Activated T-cell treated with anti-CD3 and anti-CD28 coated beads, Interleukin-2, amount 50 U/mL, for 24 hours (primary cell): ENCODE measurements around the gene CD300H.
"Not testable (repeated sequence)": the region's sequence is repeated elsewhere in the genome, so short reads cannot be mapped to it uniquely, and the experiment has no call there.

Experiments used
- DNase-seq: peaks from one replicate; pipeline ENCODE4 v3.0.0-alpha.2; 2020
- H3K27ac Mint-ChIP-seq: 2 replicates; pipeline ENCODE4 v1.8.0; 2020; ENCODE audit warnings: mild to moderate bottlenecking, mixed read lengths
- H3K27me3 Mint-ChIP-seq: 2 replicates; pipeline ENCODE4 v1.8.0; 2020; ENCODE audit warnings: mixed read lengths
- H3K36me3 Mint-ChIP-seq: 2 replicates; pipeline ENCODE4 v1.8.0; 2020; ENCODE audit warnings: low read depth, mixed read lengths
- H3K4me1 Mint-ChIP-seq: 2 replicates; pipeline ENCODE4 v1.8.0; 2020; ENCODE audit warnings: low read depth, mixed read lengths
- H3K4me3 Mint-ChIP-seq: 2 replicates; pipeline ENCODE4 v1.8.0; 2020; ENCODE audit warnings: mild to moderate bottlenecking, moderate library complexity, mixed read lengths
- H3K9me3 Mint-ChIP-seq: 2 replicates; pipeline ENCODE4 v1.8.0; 2020; ENCODE audit warnings: mixed read lengths

The CD300H gene

GRCh38 chr17:74520016-74520434, 47.3 kb downstream of the CD300H start:
- no peak for DNase-seq
- Mint-ChIP-seq H3K27ac (no peak overlapping the region), H3K9me3 (peaks cover 20% of the 10 kb centered on the region), H3K4me1 (peaks cover 16% of the 10 kb centered on the region), H3K4me3 (no peak overlapping the region), H3K27me3 (peaks cover 60% of the 10 kb centered on the region), H3K36me3 (no peaks in the 10 kb centered on the region)

DNA sequence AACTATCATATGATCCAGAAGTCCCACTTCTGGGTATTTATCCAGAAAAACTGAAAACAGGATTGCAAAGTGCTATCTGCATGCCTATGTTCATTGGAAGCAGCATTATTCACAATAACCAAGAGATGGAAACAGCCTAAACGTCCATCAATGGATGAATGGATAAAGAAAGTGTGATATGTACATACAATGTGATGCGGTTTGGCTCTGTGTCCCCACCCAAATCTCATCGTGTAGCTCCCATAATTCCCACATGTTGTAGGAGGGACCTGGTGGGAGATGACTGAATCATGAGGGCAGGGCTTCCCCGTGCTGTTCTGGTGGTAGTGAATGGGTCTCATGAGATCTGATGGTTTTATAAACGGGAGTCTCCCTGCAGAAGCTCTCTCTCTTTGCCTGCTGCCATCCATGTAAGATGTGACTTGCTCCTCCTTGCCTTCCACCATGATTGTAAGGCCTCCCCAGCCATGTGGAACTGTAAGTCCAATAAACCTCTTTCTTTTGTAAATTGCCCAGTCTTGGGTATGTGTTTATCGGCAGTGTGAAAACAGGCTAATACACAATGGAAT, 48.8 kb downstream of the CD300H start:
- peaks cover 25% of the 10 kb centered on the region for H3K4me1 Mint-ChIP-seq
- H3K27ac Mint-ChIP-seq, H3K36me3 Mint-ChIP-seq, H3K4me3 Mint-ChIP-seq, DNase-seq: not testable (repeated sequence)
- H3K27me3 Mint-ChIP-seq = peaks cover 64% of the 10 kb centered on the region
- peaks cover 32% of the 10 kb centered on the region for H3K9me3 Mint-ChIP-seq

DNA sequence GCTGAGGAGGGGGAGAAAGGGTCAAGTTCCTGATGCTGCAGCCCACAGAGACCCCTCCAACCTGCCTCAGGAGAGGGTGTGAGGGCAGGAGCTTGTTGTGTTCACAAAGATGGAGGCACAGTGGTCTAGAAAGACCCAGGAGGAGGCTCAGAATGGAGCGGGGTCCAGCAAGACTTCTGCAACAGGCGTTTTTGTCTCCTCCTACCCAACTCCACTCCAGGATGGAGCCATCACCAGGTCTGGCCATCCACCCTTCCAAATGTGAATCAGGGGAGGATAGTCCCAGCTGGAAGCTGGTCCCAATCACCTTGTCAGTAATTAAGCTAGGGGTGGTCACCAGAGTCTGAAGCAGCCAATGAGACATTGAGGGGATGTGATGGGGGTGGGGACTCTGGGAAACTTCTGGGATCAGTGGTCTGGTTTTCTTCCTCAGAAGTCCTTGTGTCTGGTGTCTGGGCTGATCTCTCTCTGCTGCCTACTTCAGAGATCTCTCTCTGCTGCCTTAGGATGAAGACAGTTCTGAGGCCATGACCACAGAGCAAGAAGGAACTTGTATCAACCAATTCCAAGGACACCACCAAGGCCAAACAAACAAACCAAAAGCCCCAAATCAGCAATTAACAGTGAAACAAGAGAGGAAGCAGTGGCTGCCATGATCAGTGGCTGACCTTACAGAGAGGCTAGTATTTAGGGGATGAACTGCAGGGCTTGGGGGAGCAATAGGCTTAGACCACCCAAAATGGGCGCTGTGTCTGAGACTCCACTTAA, 50.6 kb downstream of the CD300H start:
- peaks cover 2% of the 10 kb centered on the region for H3K36me3 Mint-ChIP-seq
- DNase-seq = no peak
- H3K27ac Mint-ChIP-seq = no peak overlapping the region
- H3K4me1 Mint-ChIP-seq = peaks cover 41% of the 10 kb centered on the region
- peaks cover 47% of the 10 kb centered on the region for H3K27me3 Mint-ChIP-seq
- H3K4me3 Mint-ChIP-seq = no peak overlapping the region
- H3K9me3 Mint-ChIP-seq = peaks cover 28% of the 10 kb centered on the region

GRCh38 chr17:74515941-74516340, 51.4 kb downstream of the CD300H start:
- Mint-ChIP-seq H3K4me1 (peaks cover 40% of the 10 kb centered on the region), H3K27ac (no peak overlapping the region), H3K9me3 (peaks cover 27% of the 10 kb centered on the region), H3K27me3 (peaks cover 39% of the 10 kb centered on the region), H3K4me3 (no peak overlapping the region), H3K36me3 (peaks cover 2% of the 10 kb centered on the region)
- no peak for DNase-seq

GRCh38 chr17:74514632-74515334, 52.5 kb downstream of the CD300H start:
- peaks cover 2% of the 10 kb centered on the region for H3K36me3 Mint-ChIP-seq
- peak overlapping the region; percentile 98 for H3K27ac Mint-ChIP-seq
- peaks cover 33% of the 10 kb centered on the region for H3K4me1 Mint-ChIP-seq
- DNase-seq = no peak
- peaks cover 25% of the 10 kb centered on the region for H3K9me3 Mint-ChIP-seq
- H3K4me3 Mint-ChIP-seq = peak overlapping the region; percentile 61
- H3K27me3 Mint-ChIP-seq = peaks cover 32% of the 10 kb centered on the region

DNA sequence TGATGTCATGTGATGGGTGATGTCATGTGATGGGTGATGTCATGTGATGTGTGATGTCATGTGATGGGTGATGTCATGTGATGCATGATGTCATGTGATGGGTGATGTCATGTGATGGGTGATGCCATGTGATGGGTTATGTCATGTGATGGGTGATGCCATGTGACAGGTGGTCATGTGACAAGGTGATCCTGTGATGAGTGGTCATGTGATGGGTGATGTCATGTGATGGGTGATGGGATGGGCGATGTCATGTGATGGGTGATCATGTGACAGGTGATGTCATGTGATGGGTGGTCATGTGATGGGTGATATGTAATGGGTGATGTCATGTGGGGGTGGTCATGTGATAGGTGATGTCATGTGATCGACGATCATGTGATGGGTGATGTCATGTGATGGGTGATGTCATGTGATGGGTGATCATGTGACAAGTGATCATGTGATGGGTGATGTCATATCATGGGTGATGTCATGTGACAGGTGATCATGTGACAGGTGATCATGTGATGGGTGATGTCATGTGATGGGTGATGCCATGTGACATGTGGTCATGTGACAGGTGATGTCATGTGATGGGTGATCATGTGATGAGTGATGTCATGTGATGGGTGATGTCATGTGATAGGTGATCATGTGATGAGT, 53.2 kb downstream of the CD300H start:
- H3K4me3 Mint-ChIP-seq = peak overlapping the region; percentile 61
- H3K36me3 Mint-ChIP-seq = peaks cover 2% of the 10 kb centered on the region
- peaks cover 31% of the 10 kb centered on the region for H3K27me3 Mint-ChIP-seq
- DNase-seq = no peak
- peaks cover 32% of the 10 kb centered on the region for H3K4me1 Mint-ChIP-seq
- H3K9me3 Mint-ChIP-seq = peaks cover 22% of the 10 kb centered on the region
- H3K27ac Mint-ChIP-seq = peak overlapping the region; percentile 98

- Mint-ChIP-seq H3K9me3 (peaks cover 14% of the 10 kb centered on the region), H3K27me3 (peaks cover 25% of the 10 kb centered on the region), H3K4me1 (peaks cover 32% of the 10 kb centered on the region), H3K27ac (peak overlapping the region; percentile 93), H3K36me3 (peaks cover 2% of the 10 kb centered on the region), H3K4me3 (peak overlapping the region; percentile 52)
- peak; percentile 49 for DNase-seq
These were observed 54.7 kb downstream of the CD300H start for GRCh38 chr17:74512624-74513091.

DNA sequence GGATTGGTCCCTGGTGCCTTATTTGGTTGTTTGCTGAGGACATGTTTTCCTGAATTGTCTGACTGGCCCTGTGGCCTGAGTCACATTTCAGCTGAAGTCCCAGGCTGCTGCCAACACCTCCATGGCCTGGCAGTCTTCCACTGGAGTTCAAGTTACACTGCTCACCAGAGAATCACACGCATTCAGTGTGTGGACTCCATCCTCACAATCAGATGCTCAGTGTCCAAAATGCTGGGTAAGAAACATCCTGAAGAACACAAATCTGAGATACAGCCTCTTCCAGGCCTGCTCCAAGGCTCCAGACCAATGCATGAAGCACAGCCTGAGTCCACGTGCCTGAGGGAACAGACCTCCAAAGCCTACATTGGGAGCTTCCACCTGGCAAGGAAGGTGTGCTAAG, 55.3 kb downstream of the CD300H start:
- Mint-ChIP-seq H3K9me3 (peaks cover 14% of the 10 kb centered on the region), H3K4me1 (peaks cover 32% of the 10 kb centered on the region), H3K4me3 (peak overlapping the region; percentile 52), H3K27ac (peak overlapping the region; percentile 93), H3K27me3 (peaks cover 24% of the 10 kb centered on the region), H3K36me3 (peaks cover 2% of the 10 kb centered on the region)
- no peak for DNase-seq
